CMK (cell line): ENCODE measurements around the gene SLC7A6OS.
"Not testable (repeated sequence)": the region's sequence is repeated elsewhere in the genome, so short reads cannot be mapped to it uniquely, and the experiment has no call there.

Experiments
- DNase-seq: peaks from one replicate; pipeline ENCODE4 v3.0.0-alpha.2; 2010; ENCODE audit warnings: low read depth

SLC7A6OS gene

DNA sequence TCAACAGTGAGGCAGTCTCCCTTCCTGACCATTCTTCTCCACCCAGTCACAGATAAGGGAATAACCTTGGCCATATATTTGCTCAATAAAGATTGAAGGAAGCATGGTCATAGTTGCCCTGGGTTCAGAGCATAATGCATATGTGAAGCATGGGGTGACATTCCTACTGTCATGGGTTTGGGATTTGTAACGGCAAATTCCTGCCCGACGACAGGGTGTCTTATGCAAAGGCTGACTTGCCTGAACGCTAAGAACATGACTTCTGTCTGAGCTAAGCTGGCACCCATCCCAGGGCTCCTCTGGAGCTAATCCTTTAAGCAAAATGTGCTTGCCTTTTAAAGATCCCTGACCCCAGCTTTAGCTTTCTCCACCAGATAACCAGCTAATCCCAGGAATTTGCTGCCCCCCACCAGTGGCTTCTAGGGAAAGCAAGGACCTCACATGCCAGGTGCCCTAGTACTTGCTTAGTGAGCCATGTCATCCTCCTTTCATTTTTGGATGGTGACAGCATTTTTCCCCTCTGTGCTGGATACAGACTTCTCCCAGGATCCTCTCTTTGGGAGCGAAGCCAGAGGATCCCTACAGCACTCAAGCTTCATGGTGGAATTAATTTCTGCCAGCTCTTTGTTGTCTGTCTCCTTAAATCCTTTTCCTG, 11.7 kb downstream of the SLC7A6OS start:
- no peak for DNase-seq

DNA sequence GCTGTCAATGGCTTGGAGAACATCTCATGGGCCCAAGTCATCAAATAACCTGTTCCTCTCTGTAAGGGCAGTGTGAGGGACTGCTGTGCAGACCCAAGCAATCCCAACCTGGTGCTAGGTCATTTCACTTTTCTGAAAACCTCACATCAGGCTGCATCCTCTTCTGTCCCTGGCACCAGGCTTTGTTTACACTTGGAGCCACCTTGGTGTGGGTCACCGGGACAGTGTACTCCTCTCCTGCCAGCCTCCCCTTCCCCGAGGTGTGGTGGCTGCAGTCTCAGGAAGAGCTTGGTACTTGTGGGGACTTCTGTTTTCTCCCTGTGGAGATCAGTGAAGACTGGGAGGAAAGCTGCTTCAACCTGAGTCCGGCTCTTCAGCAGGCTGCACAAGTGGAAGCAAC, 12.4 kb downstream of the SLC7A6OS start:
- no peak for DNase-seq

DNA sequence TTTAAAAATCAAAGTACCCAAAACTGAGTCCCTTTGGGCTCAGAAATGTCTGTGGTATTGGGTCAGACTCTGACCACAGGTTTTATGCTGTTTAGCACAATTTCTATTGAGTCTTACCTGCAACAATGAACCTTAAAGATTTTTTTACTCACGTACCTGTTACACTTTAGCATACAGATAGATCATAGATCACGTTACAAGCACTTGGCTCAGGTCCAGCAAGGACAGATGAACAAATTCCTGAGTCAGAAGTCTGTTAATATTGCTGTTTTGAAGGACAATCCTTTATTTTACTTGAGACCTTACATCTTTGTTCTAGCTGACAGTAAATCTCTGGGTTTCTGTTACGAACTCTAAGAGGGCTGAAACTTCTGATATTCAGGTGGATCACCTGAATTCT, 12.8 kb downstream of the SLC7A6OS start:
- no peak for DNase-seq

DNA sequence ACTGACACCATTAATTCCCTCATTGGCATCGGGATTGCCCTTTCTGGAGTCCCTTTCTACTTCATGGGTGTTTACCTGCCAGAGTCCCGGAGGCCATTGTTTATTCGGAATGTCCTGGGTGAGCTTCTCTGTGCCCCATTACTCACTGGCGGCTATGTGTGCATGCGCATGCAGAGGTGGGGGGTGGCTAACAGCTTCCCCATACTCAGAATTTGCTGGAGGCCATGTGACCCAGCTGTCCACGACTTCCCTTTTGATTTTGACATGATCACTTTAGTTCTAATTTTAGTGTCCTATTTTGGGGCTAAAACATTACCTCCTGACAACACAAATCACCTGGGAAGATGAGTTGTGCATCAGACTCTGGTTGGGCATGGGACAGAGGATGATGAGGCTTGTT, 14.1 kb downstream of the SLC7A6OS start:
- DNase-seq = no peak

DNA sequence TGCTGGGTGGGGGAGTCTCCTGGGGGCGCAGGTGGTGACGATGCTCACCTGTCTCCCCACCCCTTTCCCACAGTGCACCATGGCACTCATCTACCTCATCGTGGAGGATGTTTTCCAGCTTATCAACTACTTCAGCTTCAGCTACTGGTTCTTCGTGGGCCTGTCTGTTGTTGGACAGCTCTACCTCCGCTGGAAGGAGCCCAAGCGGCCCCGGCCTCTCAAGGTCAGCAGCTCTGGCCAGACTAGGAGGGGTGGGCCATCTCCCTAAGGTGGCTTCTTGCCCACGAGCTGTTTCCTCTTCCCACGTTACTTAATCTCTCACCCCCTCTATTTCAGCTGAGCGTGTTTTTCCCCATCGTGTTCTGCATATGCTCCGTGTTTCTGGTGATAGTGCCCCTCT, 14.5 kb downstream of the SLC7A6OS start:
- no peak for DNase-seq

- DNase-seq = no peak
Observed at GRCh38 chr16:68292425-68292824, 18.3 kb downstream of the SLC7A6OS start.

DNA sequence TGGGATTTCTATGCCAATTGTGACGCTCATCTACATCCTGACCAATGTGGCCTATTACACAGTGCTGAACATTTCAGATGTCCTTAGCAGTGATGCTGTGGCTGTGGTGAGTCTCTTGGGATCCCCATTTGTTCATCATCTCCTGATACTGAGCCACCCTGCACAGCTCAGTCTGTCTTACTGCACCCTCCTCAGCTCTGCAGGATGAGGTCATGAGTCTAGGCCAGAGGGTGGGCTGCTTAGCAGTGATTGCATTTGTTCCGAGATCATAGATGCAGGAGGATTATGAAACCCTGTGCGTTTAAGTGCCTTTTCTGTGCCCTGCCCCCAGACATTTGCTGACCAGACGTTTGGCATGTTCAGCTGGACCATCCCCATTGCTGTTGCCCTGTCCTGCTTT, 19.5 kb downstream of the SLC7A6OS start:
- DNase-seq = no peak

GRCh38 chr16:68290450-68290849, 20.3 kb downstream of the SLC7A6OS start:
- DNase-seq = no peak

DNA sequence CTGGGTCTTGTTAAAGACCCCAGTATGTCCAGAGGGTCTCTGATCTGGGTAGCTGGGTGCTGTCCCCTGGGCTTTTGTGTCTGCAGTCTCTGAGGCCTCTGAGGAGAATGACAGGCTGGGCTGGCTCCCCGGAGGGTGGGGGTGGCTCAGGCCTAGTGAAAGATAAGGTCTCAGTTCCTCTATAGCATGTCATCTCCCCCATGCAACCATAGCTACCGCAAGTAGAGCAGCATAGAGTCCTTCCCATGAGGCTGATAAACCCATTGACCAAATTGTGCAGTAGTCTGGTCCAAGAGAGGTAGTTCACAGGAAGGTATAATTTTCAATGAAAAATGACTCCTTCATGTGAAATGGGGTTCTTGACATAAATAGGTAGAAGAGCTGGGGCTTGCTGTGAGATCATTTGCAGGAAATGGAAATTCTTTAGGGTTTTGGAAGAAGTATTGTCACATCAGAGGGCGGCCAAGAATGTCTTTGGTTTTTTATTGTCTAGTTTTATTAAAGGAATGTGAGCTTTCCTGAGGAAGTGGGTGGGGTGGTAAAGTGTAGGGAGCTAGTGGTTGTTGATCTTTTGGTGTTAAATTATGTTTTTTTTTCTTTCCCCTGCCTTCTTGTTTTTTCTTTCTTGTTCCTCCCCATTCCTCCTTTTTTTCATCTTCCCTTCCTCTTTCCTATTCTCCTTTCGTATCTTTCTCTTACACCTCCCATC, 21.0 kb downstream of the SLC7A6OS start:
- DNase-seq = peak; percentile 52

DNA sequence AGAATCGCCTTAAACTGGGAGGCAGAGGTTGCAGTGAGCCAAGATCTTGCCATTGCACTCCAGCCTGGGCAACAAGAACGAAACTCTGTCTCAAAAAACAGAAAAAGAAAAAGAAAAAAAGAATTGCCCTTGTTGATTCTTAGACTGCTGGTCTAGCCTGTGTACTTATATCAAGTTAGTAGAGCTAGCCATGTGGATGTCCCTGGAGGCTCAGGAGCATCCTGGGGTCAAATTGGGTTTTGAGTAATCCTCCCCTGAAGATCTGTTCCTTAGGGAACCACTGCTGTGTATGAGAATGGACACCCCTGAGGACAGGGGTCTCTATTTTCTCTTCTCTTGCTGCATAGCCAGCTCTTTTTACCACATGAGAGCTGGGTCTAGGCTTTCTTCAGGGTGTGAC, 21.5 kb downstream of the SLC7A6OS start:
- no peak for DNase-seq

DNA sequence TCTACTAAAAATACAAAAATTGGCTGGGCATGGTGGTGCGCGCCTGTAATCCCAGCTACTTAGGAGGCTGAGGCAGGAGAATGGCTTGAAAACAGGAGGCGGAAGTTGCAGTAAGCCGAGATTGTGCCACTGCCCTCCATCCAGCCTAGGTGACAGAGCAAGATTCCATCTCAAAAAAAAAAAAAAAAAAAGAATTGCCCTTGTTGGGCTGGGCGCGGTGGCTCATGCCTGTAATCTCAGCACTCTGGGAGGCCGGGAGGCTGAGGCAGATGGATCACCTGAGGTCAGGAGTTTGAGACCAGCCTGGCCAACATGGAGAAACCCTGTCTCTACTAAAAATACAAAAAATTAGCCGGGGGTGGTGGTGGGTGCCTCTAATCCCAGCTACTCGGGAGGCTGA, 21.9 kb downstream of the SLC7A6OS start:
- not testable (repeated sequence) for DNase-seq

DNA sequence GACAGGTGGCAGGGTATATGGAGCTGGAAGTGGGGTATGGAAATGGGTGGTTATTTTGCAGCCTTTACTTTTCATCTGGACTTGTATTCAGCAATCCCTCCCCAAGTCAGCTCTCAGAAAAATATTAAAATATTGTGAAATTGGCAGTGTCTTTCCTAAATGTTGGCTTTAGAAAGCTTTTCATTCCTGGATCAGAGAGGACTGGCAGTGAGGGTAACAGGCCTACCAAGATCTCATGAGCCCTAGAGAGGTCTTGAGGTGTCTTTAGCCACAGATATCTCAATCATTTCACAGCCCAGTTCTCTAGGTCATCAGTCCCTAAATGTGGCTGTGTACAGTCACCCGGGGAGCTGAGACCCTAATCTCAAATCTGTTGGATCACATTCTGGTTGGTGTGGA, 22.5 kb downstream of the SLC7A6OS start:
- DNase-seq = no peak

DNA sequence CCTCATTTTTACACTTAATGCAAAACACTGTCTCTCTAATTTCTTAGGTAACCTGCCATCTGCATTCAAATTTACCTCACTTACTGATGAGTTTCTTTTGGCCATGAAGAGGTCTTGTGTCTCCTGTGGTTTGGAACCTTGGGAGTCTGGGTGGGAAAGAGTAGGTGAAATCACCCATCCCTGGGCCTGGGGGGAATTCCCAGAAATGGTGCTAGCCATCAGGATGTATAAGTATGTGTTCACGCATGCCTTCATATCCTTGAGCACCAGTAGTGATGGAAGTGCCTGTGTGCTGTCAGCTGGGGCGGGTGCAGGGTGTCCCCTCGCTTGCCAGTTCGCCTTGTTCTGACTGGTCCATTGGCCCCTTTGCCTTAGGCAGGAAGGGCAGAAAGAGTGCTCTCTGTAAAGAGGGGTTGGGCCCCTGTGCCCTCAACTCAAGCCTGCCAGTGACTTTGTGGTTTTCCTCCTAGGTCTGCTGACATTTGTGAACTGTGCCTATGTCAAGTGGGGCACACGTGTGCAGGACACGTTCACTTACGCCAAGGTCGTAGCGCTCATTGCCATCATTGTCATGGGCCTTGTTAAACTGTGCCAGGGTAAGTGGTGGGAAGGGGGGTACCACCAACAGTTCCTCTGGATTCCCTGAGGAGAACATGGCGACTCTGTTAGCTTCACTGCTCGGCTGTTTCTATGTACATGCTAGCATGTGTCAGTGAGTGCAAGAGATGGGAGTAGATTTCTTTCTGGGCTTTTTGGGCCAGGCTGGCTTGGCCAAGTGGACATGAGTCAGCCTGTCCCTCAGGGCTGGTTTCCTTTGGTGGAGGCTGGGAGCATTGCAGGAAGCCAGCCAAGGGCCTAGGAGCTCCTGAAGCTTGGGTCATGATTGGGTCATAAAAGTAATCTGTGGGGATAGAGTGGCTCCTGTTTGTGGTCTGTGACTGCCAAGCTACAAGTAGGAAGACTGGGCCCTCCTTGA, 23.2 kb downstream of the SLC7A6OS start:
- no peak for DNase-seq

DNA sequence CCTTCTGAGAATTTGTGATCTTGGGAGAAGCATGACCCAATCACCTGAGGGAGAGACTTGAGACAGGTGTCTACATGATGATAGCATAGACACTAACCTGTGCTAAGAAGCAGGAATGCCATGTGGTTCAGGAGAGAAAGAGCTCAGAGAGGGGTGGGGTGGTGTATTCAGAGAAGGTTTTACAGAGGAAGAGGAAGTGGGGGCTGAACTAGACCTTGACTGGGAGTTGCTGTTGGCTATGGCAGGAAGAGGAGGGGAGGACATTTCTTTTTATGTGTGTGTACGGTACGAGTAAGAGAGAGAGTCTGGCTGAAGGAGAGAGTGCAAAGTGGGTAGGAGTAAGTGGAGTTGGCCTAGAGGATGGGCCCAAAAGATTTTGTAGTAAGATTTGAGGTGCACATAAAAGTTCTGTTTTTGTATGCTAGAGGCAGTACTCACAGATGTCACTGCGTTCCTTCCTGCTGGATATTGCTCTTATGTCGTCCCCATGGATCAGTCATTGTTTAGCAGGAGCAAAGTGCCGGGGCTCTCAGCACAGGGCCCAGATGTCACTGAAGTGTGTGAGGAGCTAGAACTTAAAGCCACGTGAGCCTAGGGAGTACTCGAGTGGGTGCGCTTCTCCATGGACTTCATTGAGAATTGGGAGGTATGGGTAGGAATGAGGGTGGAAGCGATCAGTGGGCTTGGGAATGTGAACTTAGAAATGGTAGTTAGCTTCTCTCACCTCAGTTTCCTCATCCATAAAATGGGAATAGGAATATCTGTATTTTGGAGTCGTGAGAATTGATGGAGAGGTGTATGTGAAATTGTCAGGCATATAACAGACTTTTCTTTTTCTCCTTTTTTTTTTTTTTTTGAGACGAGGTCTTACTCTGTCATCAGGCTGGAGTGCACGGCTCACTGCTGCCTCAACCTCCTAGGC, 24.3 kb downstream of the SLC7A6OS start:
- no peak for DNase-seq

GRCh38 chr16:68285683-68286082, 25.1 kb downstream of the SLC7A6OS start:
- DNase-seq = no peak

DNA sequence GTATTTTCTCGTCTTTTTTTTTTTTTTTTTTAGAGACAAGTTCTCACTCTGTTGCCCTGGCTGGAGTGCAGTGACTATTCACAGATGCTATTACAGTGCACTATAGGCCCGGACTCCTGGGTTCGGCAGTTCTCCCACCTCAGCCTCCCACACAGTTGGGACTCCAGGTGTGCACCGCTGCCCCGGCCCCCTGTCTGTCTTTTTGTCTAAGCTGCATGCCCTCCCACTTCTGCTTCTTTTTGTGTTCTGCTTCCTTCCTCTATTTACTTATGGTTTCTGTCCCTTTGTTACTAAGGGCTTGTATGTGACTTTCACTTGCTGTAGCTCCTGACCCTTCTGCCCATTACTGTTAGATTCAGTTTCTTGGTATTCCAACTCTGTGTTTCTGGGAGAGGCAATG, 25.9 kb downstream of the SLC7A6OS start:
- DNase-seq = no peak

GRCh38 chr16:68283801-68284598, 26.7 kb downstream of the SLC7A6OS start:
- no peak for DNase-seq

- DNase-seq = no peak
Observed at GRCh38 chr16:68283346-68283745, 27.4 kb downstream of the SLC7A6OS start.

- no peak for DNase-seq
Observed at GRCh38 chr16:68282064-68282452, 28.7 kb downstream of the SLC7A6OS start.

DNA sequence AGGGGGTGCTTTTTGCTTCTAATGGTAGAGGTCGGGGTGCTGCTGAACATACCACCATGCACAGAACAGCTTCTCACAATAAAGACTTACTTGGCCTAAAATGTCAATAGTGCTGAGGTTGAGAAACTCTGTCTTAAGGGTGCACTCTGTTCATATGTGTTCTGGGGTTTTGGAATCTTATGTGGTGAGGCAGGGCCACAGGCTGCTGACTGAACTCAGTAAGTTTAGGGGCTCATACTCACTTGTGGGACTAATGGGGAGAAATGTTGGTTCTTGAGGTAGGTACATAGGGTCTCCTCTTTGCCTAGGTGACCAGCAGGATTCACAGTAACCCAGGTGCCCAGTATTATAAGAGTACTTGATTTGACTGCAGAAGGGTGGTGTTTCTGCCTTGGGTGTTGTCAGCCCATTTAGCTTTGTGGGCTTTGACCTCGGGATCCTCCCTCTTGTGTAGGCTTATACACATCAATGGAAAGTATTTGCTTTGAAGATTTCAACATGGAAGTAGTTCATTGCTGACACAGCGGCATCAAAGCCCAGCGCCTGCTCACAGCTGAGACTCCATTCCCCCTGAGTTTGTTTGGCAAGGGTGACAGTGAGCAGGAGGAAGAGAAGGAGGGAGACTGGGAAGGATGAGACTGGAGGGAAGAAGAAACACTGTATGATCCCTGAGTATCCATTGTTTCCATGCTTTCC, 29.2 kb downstream of the SLC7A6OS start:
- DNase-seq = no peak
